GM19025 (cell line): ENCODE results near the gene HJURP.

Experiments
- ATAC-seq: cut with Tn5 transposase; IDR thresholded peaks from one replicate; pipeline ENCODE4 v1.9.1; 2021; ENCODE audit warnings: mild to moderate bottlenecking, low read depth, moderate library complexity; ENCODE audit not compliant: unreplicated experiment

HJURP gene

GRCh38 chr2:233832414-233832813, 21.9 kb downstream of the HJURP start:
- no peak for ATAC-seq

GRCh38 chr2:233831861-233832260, 22.5 kb downstream of the HJURP start:
- no peak for ATAC-seq

GRCh38 chr2:233831011-233831721, 23.2 kb downstream of the HJURP start:
- ATAC-seq, result no peak

GRCh38 chr2:233830111-233830802, 24.1 kb downstream of the HJURP start:
- no peak for ATAC-seq

GRCh38 chr2:233829193-233830110, 24.9 kb downstream of the HJURP start:
- no peak for ATAC-seq

GRCh38 chr2:233828546-233829192, 25.7 kb downstream of the HJURP start:
- no peak for ATAC-seq

- no peak for ATAC-seq
Observed at GRCh38 chr2:233824373-233824772, 30.0 kb downstream of the HJURP start.

- ATAC-seq, result no peak
Observed at GRCh38 chr2:233823731-233824121, 30.6 kb downstream of the HJURP start.

GRCh38 chr2:233822781-233823730, 31.3 kb downstream of the HJURP start:
- no peak for ATAC-seq

- ATAC-seq, result no peak
Observed at GRCh38 chr2:233822101-233822771, 32.1 kb downstream of the HJURP start.

- no peak for ATAC-seq
Observed at GRCh38 chr2:233821709-233822100, 32.6 kb downstream of the HJURP start.

GRCh38 chr2:233821196-233821595, 33.1 kb downstream of the HJURP start:
- no peak for ATAC-seq

- no peak for ATAC-seq
Observed at GRCh38 chr2:233820774-233821105, 33.6 kb downstream of the HJURP start.

- no peak for ATAC-seq
Observed at GRCh38 chr2:233819884-233820773, 34.2 kb downstream of the HJURP start.

- ATAC-seq, result no peak
Observed at GRCh38 chr2:233818639-233819621, 35.4 kb downstream of the HJURP start.

GRCh38 chr2:233817995-233818638, 36.2 kb downstream of the HJURP start:
- no peak for ATAC-seq
